ENCODE data around the gene NRDE2. TPM values are rescaled to one million over a fixed set of nuclear protein-coding genes. Genes with fewer than 3 reads are reported as not detected.

NRDE2 gene
- total RNA-seq, 1 experiment from 2014 or later: 6.5 TPM

DNA sequence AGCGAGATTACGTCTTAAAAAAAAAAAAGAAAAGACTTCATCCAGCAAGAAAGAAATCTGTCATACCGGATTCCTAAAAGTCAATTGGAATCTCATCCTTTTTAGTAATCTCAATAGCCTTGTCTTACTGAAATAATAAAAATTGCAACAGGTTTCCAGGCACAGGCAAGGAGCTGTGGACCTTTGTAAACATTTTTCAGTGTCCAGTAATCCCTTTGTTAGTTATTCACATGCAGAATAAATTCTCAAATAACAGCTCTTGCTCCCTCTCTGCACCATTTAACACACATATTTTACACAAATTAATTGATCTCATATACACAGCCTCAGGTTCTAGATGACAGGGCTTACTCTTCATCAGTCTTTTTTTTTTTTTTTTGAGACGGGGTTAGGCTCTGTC lies 43.1 kb upstream of the NRDE2 start:
- DNase-seq: no peak
- Histone ChIP-seq H3K4me2 (no peak overlapping the region), H3K79me2 (ENCODE audit: low read depth) (no peaks in the 10 kb centered on the region), H3K4me1 (replicated peaks; ENCODE audit: insufficient read depth) (no peaks in the 10 kb centered on the region), H4K20me1 (ENCODE audit: insufficient read depth) (no peaks in the 10 kb centered on the region), H2AFZ (no peak overlapping the region), H3K9me3 (ENCODE audit: insufficient read depth, low read depth) (no peaks in the 10 kb centered on the region), H3K9me2 (ENCODE audit: insufficient read depth) (no peaks in the 10 kb centered on the region), H3K36me3 (ENCODE audit: low read depth) (no peaks in the 10 kb centered on the region), H3K4me3 (no peak overlapping the region), H3K27me3 (ENCODE audit: insufficient read depth, low read depth) (no peaks in the 10 kb centered on the region), H3K27ac (no peak overlapping the region), H3F3A (ENCODE audit: insufficient read depth, low read depth) (no peaks in the 10 kb centered on the region)
- no TSS peak for BruUV-seq (replicated peaks)
- TF ChIP-seq EZH2 (IDR thresholded peaks at IDR 0.05; ENCODE audit: low read depth): no peak
- no peak for TF ChIP-seq CTCF (conservative IDR thresholded peaks at IDR 0.05)
- intact Hi-C loops (cut with micrococcal nuclease; ENCODE audit: unreplicated experiment): no loop called here
- ChIA-PET POLR2A (ENCODE audit: unreplicated experiment) (no interaction called here), CTCF (no interaction called here)

GRCh38 chr14:90373887-90374286 lies 42.1 kb upstream of the NRDE2 start:
- Histone ChIP-seq H4K20me1 (ENCODE audit: insufficient read depth) (no peaks in the 10 kb centered on the region), H3K9me3 (ENCODE audit: insufficient read depth, low read depth) (no peaks in the 10 kb centered on the region), H3K27me3 (ENCODE audit: insufficient read depth, low read depth) (no peaks in the 10 kb centered on the region), H3K9me2 (ENCODE audit: insufficient read depth) (no peaks in the 10 kb centered on the region), H3K4me3 (no peak overlapping the region), H3K4me2 (no peak overlapping the region), H3K27ac (no peak overlapping the region), H3K4me1 (replicated peaks; ENCODE audit: insufficient read depth) (no peaks in the 10 kb centered on the region), H3F3A (ENCODE audit: insufficient read depth, low read depth) (no peaks in the 10 kb centered on the region), H3K79me2 (ENCODE audit: low read depth) (no peaks in the 10 kb centered on the region), H2AFZ (no peak overlapping the region), H3K36me3 (ENCODE audit: low read depth) (no peaks in the 10 kb centered on the region)
- no TSS peak for BruUV-seq (replicated peaks)
- intact Hi-C loops (cut with micrococcal nuclease; ENCODE audit: unreplicated experiment): no loop called here
- ChIA-PET CTCF (no interaction called here), POLR2A (ENCODE audit: unreplicated experiment) (no interaction called here)
- TF ChIP-seq EZH2 (IDR thresholded peaks at IDR 0.05; ENCODE audit: low read depth): no peak
- no peak for TF ChIP-seq CTCF (conservative IDR thresholded peaks at IDR 0.05)
- DNase-seq: no peak

GRCh38 chr14:90368946-90369721 lies 37.4 kb upstream of the NRDE2 start:
- TF ChIP-seq EZH2 (IDR thresholded peaks at IDR 0.05; ENCODE audit: low read depth): no peak
- TF ChIP-seq CTCF (conservative IDR thresholded peaks at IDR 0.05): no peak
- no peak overlapping the region for H3K4me3 ChIP-seq
- BruUV-seq (replicated peaks): no TSS peak
- H3K79me2 ChIP-seq (ENCODE audit: low read depth): no peaks in the 10 kb centered on the region
- no peaks in the 10 kb centered on the region for H3K4me1 ChIP-seq (replicated peaks; ENCODE audit: insufficient read depth)
- DNase-seq: no peak
- no peaks in the 10 kb centered on the region for H4K20me1 ChIP-seq (ENCODE audit: insufficient read depth)
- ChIA-PET POLR2A (ENCODE audit: unreplicated experiment) (no interaction called here), CTCF (interaction anchor here (0.7 kb wide), 1 partner anchor 448 kb away, joined by 4 read pairs; no protein-coding TSS in a partner anchor)
- no peaks in the 10 kb centered on the region for H3F3A ChIP-seq (ENCODE audit: insufficient read depth, low read depth)
- no peaks in the 10 kb centered on the region for H3K36me3 ChIP-seq (ENCODE audit: low read depth)
- intact Hi-C loops (cut with micrococcal nuclease; ENCODE audit: unreplicated experiment): no loop called here
- H3K27me3 ChIP-seq (ENCODE audit: insufficient read depth, low read depth): no peaks in the 10 kb centered on the region
- no peak overlapping the region for H3K4me2 ChIP-seq
- H3K9me2 ChIP-seq (ENCODE audit: insufficient read depth): no peaks in the 10 kb centered on the region
- H3K27ac ChIP-seq: no peak overlapping the region
- no peaks in the 10 kb centered on the region for H3K9me3 ChIP-seq (ENCODE audit: insufficient read depth, low read depth)
- H2AFZ ChIP-seq: no peak overlapping the region

Measured in PC-9 (cell line).